GM23248 (cell line): ENCODE data around the gene ZEB1. TPM values are rescaled to one million over a fixed set of nuclear protein-coding genes. Genes with fewer than 3 reads are reported as not detected.
"Not testable (repeated sequence)": the region's sequence is repeated elsewhere in the genome, so short reads cannot be mapped to it uniquely, and the experiment has no call there.

Experiments used
- DNase-seq: peaks from one replicate; pipeline ENCODE4 v3.0.0-alpha.2; 2015
- H2AFZ ChIP-seq: fragments of 200-600 bp; sonication (generic); 2 replicates; pipeline ENCODE4 v1.6.1; 2016; ENCODE audit warnings: antibody characterized with exemption
- H3F3A ChIP-seq: fragments of 200-600 bp; sonication (generic); 2 replicates; pipeline ENCODE4 v1.6.1; 2016; ENCODE audit warnings: mild to moderate bottlenecking, antibody characterized with exemption, mixed run types; ENCODE audit not compliant: insufficient read depth
- H3K27ac ChIP-seq: fragments of 200-600 bp; sonication (generic); 2 replicates; pipeline ENCODE4 v1.5.1; 2016; ENCODE audit warnings: mild to moderate bottlenecking
- H3K27me3 ChIP-seq: fragments of 200-600 bp; sonication (generic); replicated peaks from 2 replicates; pipeline ENCODE4 v1.6.1; 2016; ENCODE audit warnings: mild to moderate bottlenecking; ENCODE audit not compliant: insufficient read depth
- H3K36me3 ChIP-seq: fragments of 200-600 bp; sonication (generic); 2 replicates; pipeline ENCODE4 v1.6.1; 2016; ENCODE audit warnings: low read depth, mild to moderate bottlenecking
- H3K4me1 ChIP-seq: fragments of 200-600 bp; sonication (generic); 2 replicates; pipeline ENCODE4 v1.6.1; 2016; ENCODE audit warnings: mild to moderate bottlenecking; ENCODE audit not compliant: insufficient read depth
- H3K4me2 ChIP-seq: fragments of 200-600 bp; sonication (generic); one replicate; pipeline ENCODE4 v1.6.1; 2016; ENCODE audit warnings: mild to moderate bottlenecking; ENCODE audit not compliant: unreplicated experiment
- H3K4me3 ChIP-seq: fragments of 200-600 bp; sonication (generic); 2 replicates; pipeline ENCODE4 v1.5.1; 2016; ENCODE audit warnings: mild to moderate bottlenecking
- H3K79me2 ChIP-seq: fragments of 200-600 bp; sonication (generic); 2 replicates; pipeline ENCODE4 v1.6.1; 2016; ENCODE audit warnings: mild to moderate bottlenecking; ENCODE audit not compliant: insufficient read depth
- H3K9ac ChIP-seq: fragments of 200-600 bp; sonication (generic); 2 replicates; pipeline ENCODE4 v1.6.1; 2016; ENCODE audit warnings: mild to moderate bottlenecking
- H3K9me2 ChIP-seq: fragments of 200-600 bp; sonication (generic); 2 replicates; pipeline ENCODE4 v1.6.1; 2016; ENCODE audit warnings: mixed run types, mild to moderate bottlenecking, moderate library complexity; ENCODE audit not compliant: insufficient read depth
- H3K9me3 ChIP-seq: fragments of 200-600 bp; sonication (generic); one replicate; pipeline ENCODE4 v1.6.1; 2017; ENCODE audit warnings: low read depth
- H4K20me1 ChIP-seq: fragments of 200-600 bp; sonication (generic); 2 replicates; pipeline ENCODE4 v1.6.0; 2016; ENCODE audit not compliant: insufficient read depth
- EZH2 ChIP-seq: fragments of 200-600 bp; sonication (generic); IDR thresholded peaks from 2 replicates; pipeline ENCODE4 v1.6.1; 2018; ENCODE audit warnings: antibody characterized with exemption, mild to moderate bottlenecking; ENCODE audit not compliant: insufficient read depth, poor library complexity, severe bottlenecking
- EZH2phosphoT487 ChIP-seq: fragments of 200-600 bp; sonication (generic); IDR thresholded peaks from 2 replicates; pipeline ENCODE4 v1.6.1; 2018; ENCODE audit warnings: antibody characterized with exemption, moderate library complexity, mild to moderate bottlenecking, low read depth; ENCODE audit not compliant: insufficient read depth
- WGBS, 2 experiments: methylation state at CpG; one replicate each; pipeline ENCODE4 v1.1.6; 2015 to 2017; ENCODE audit warnings: low lambda C conversion rate in 2 of 2, low coverage in 1 of 2; ENCODE audit errors: missing lambda C conversion rate in 2 of 2; 5-methylcytosine and 5-hydroxymethylcytosine counted together
- in situ Hi-C: fragments of 300-500 bp; cut with MboI; formaldehyde crosslinking; loops from 2 replicates; pipeline ENCODE4 v1.15.0; 2020
- polyA plus RNA-seq: library from polyadenylated mRNA; unstranded; fragments of >200 nt; fragmentation: Nextera tagmentation; extraction: Ambion mirVana; gene quantifications from 2 replicates; pipeline ENCODE4 v1.2.1, GENCODE V29; 2016
- total RNA-seq: library from RNA; depleted of rRNA; stranded (reverse); fragments of >200 nt; shearing (Covaris generic); gene quantifications from 2 replicates; pipeline ENCODE4 v1.2.3, GENCODE V29; 2014

ZEB1 gene
- total and polyA plus RNA-seq, 2 experiments from 2014 or later: 62.0 to 69.8 TPM

- no peak for TF ChIP-seq EZH2
- TF ChIP-seq EZH2phosphoT487: no peak
- H3K9me3 ChIP-seq: no peaks in the 10 kb centered on the region
These were observed 43.1 kb downstream of the ZEB1 start for GRCh38 chr10:31362023-31362641.

DNA sequence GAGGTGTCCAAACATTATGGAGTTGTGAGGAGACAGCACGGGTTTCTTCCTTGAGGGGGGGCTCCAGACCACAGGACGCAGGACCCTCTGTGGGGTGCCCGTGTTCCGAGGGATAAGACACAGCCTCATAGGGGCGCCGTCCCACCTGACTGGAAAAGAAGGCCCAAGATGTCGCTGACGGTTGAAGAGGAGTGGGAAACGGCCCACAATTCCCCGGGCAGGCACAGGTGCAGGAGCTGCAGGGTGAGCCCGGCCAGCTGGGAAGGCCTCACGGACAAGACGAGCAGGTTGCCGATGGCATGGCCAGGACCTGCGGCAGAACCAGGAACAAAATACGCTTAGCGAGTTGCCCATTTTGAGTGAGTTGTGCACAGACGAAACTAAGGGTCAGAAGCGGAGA is 44.7 kb downstream of the ZEB1 start:
- peaks cover 100% of the 10 kb centered on the region for H3K79me2 ChIP-seq
- DNase-seq, H3K4me2 ChIP-seq, H3K36me3 ChIP-seq, H4K20me1 ChIP-seq, in situ Hi-C loops, H3K9me2 ChIP-seq, H2AFZ ChIP-seq, H3K27ac ChIP-seq, H3K27me3 ChIP-seq, H3K9ac ChIP-seq, H3K9me3 ChIP-seq, H3K4me3 ChIP-seq: not testable (repeated sequence)
- peaks cover 19% of the 10 kb centered on the region for H3K4me1 ChIP-seq
- H3F3A ChIP-seq: peaks cover 27% of the 10 kb centered on the region; the same call in 1 of the 2 replicates
- 99% methylated on average over 18 to 19 of the region's 19 CpGs for WGBS, 2 experiments

More at GRCh38 chr10:31362023-31362641, 43.1 kb downstream of the ZEB1 start:
- Histone ChIP-seq H3K36me3 (0 out of 2 replicates have a peak, but pooled peaks cover 2% of the 10 kb centered on the region), H3K27me3 (no peaks in the 10 kb centered on the region), H3K4me1 (peaks cover 25% of the 10 kb centered on the region), H4K20me1 (peaks cover 7% of the 10 kb centered on the region; the same call in 1 of the 2 replicates), H3F3A (peaks cover 22% of the 10 kb centered on the region; the same call in 1 of the 2 replicates), H3K9me2 (no peaks in the 10 kb centered on the region), H2AFZ (no peak overlapping the region), H3K79me2 (peaks cover 100% of the 10 kb centered on the region), H3K4me3 (no peak overlapping the region), H3K9ac (no peak overlapping the region), H3K4me2 (no peak overlapping the region), H3K27ac (no peak overlapping the region)
- no peak for DNase-seq
- in situ Hi-C loops: no loop called here
- WGBS, 2 experiments: 98 to 100% methylated on average over 17 to 44 of the region's 44 CpGs

DNA sequence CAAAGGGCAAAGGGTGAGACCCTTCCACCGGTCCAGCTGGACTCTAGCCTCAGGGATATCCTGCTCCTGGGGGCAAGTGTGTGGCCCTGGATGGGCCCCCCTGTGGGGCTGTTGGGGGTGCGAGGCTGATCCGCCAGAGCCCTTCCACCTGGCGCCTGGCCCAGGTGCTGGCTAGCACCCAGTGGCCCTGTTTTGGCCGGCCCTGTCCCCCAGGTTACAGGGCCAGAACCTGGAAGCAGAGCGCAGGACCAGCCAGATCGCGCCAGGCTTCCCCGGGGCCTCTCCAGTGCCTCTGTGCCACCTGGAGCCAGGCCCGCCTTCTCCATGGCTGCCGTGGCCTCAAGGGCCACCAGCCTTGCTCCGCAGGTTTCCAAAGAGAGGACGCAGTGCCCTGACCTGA is 45.2 kb downstream of the ZEB1 start:
- H3K27me3 ChIP-seq, H3K4me3 ChIP-seq, H3K4me2 ChIP-seq, H3K36me3 ChIP-seq, H2AFZ ChIP-seq, H3K9ac ChIP-seq, H3K27ac ChIP-seq, H3K9me3 ChIP-seq, DNase-seq, H4K20me1 ChIP-seq, H3K9me2 ChIP-seq, in situ Hi-C loops: not testable (repeated sequence)
- Histone ChIP-seq H3F3A (peaks cover 23% of the 10 kb centered on the region; the same call in 1 of the 2 replicates), H3K79me2 (peaks cover 100% of the 10 kb centered on the region), H3K4me1 (peaks cover 14% of the 10 kb centered on the region)
- 98 to 99% methylated on average over 11 of the region's 13 CpGs for WGBS, 2 experiments

DNA sequence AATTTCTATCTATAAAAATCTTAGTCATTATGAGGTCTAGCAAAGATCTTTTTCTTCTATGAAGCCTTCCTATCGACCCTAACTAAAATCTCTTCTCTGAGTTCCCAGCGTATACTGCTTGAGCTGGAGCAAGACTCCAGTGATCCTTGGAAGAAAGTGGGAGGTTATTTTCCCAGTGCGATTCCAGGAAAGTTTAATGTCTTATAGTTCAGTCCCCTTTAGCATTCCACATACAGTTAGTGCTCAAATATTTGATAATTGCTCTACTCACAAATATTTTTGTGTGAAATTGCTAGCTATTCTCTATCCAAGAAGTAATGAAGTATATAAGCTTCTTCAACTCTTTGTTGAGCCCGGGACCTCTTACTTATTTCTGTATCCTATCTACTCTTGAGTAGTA is 47.7 kb downstream of the ZEB1 start:
- in situ Hi-C loops: no loop called here
- H2AFZ ChIP-seq: no peak overlapping the region
- H3F3A ChIP-seq: 0 out of 2 replicates have a peak, but pooled peaks cover 25% of the 10 kb centered on the region
- peaks cover 16% of the 10 kb centered on the region; the same call in 1 of the 2 replicates for H4K20me1 ChIP-seq
- H3K9ac ChIP-seq: no peak overlapping the region
- H3K9me3 ChIP-seq: no peaks in the 10 kb centered on the region
- no peak overlapping the region for H3K4me3 ChIP-seq
- WGBS, 2 experiments: 88 to 89% methylated on average over 4 of the region's 4 CpGs
- TF ChIP-seq EZH2phosphoT487 (no peak), EZH2 (no peak)
- H3K9me2 ChIP-seq: no peaks in the 10 kb centered on the region
- peaks cover 9% of the 10 kb centered on the region for H3K4me1 ChIP-seq
- no peak overlapping the region for H3K27ac ChIP-seq
- DNase-seq: no peak
- H3K4me2 ChIP-seq: no peak overlapping the region
- H3K27me3 ChIP-seq: no peaks in the 10 kb centered on the region
- peaks cover 100% of the 10 kb centered on the region for H3K79me2 ChIP-seq
- 0 out of 2 replicates have a peak, but pooled peaks cover 2% of the 10 kb centered on the region for H3K36me3 ChIP-seq

- H3K27ac ChIP-seq: no peak overlapping the region
- peaks cover 22% of the 10 kb centered on the region; the same call in 1 of the 2 replicates for H4K20me1 ChIP-seq
These were observed 49.7 kb downstream of the ZEB1 start for GRCh38 chr10:31368724-31369123.

More at GRCh38 chr10:31368724-31369123, 49.7 kb downstream of the ZEB1 start:
- Histone ChIP-seq H3K36me3 (0 out of 2 replicates have a peak, but pooled peaks cover 2% of the 10 kb centered on the region), H2AFZ (no peak overlapping the region), H3K4me3 (no peak overlapping the region), H3K9ac (no peak overlapping the region), H3K79me2 (peaks cover 100% of the 10 kb centered on the region), H3K9me2 (no peaks in the 10 kb centered on the region), H3K27me3 (no peaks in the 10 kb centered on the region), H3K4me1 (peaks cover 17% of the 10 kb centered on the region), H3K4me2 (no peak overlapping the region), H3F3A (0 out of 2 replicates have a peak, but pooled peaks cover 25% of the 10 kb centered on the region), H3K9me3 (no peaks in the 10 kb centered on the region)
- in situ Hi-C loops: no loop called here
- no peak for TF ChIP-seq EZH2
- no peak for TF ChIP-seq EZH2phosphoT487
- DNase-seq: no peak
